Pancreas (tissue), 10 donors: ENCODE measurements around the gene VNN1. TPM values are rescaled to one million over a fixed set of nuclear protein-coding genes. Genes with fewer than 3 reads are reported as not detected.
A peak's percentile ranks its signal among the peaks of the same experiment; 100 is the strongest.
"Not testable (repeated sequence)": the region's sequence is repeated elsewhere in the genome, so short reads cannot be mapped to it uniquely, and the experiment has no call there.

ENCODE experiments used
- ATAC-seq, 4 donors: fragments of 200-7000 bp; cut with Tn5 transposase; one replicate each; pipeline versions ENCODE4 v1.8.0 to v1.9.1; 2020; ENCODE audit warnings: mild to moderate bottlenecking in 4 of 4, moderate library complexity in 4 of 4
- DNase-seq, 6 donors: peaks; one replicate each; pipeline ENCODE4 v3.0.0-alpha.2; 2020
- FAIRE-seq: peaks from 2 replicates; lab custom pipeline; 2012; peaks lifted over from hg19 to GRCh38; lab: Jason Lieb, UNC
- H3K27ac ChIP-seq, 4 donors: fragments of 200-600 bp; sonication (generic); 1 replicate in 3 of 4; 2 replicates in 1 of 4; pipeline versions ENCODE4 v1.5.0 to v1.8.0; 2020
- H3K27me3 ChIP-seq, 4 donors: fragments of 200-600 bp; one replicate each; pipeline ENCODE4 v1.8.0; 2021
- H3K36me3 ChIP-seq, 3 donors: fragments of 200-600 bp; sonication (generic) in 1 of 3; one replicate each; pipeline versions ENCODE4 v1.5.0 to v1.8.0; 2020 to 2021
- H3K4me1 ChIP-seq, 3 donors: fragments of 200-600 bp; one replicate each; pipeline ENCODE4 v1.8.0; 2021
- H3K4me3 ChIP-seq, 4 donors: fragments of 200-600 bp; sonication (generic) in 2 of 4; one replicate each; pipeline versions ENCODE4 v1.5.0 to v1.8.0; 2020 to 2021
- H3K9me3 ChIP-seq, 4 donors: fragments of 200-600 bp; one replicate each; pipeline ENCODE4 v1.8.0; 2021
- CTCF ChIP-seq, 4 donors: fragments of 200-600 bp; sonication (generic) in 3 of 4; IDR thresholded peaks; one replicate each; pipeline versions ENCODE4 v1.5.0 to v1.8.0; 2021; ENCODE audit warnings: antibody characterized with exemption in 4 of 4
- WGBS, 2 donors: extraction: QIAGEN DNeasy Blood & Tissue Kit; methylation state at CpG; one replicate each; pipeline ENCODE4 v1.1.7; 2013; 5-methylcytosine and 5-hydroxymethylcytosine counted together
- intact Hi-C, 3 donors: fragments of 100-400 bp; cut with DNase I; formaldehyde crosslinking; loops; one replicate each; pipeline versions ENCODE4 v1.11.1 to v1.14.2; 2022
- polyA plus RNA-seq, 2 donors: library from polyadenylated mRNA; stranded (reverse); fragments of 200-250 nt; gene quantifications; one replicate each; pipeline ENCODE4 v1.2.3, GENCODE V29; 2013
- total RNA-seq, 6 donors: library from RNA; stranded (reverse); fragmentation: NEBNext Ultra II Directional in 4 of 6; extraction: Animal tissue kit (Norgen Biotek cat#: 25700) in 4 of 6; gene quantifications; one replicate each; pipeline versions ENCODE4 v1.2.1 to v1.2.4, GENCODE V29; 2021 to 2023
- donor health status: healthy with polysubstance abuse.
- donor health status: DM: no; HTN: no; CAD: no; lungs with moderate emphysema.
- donor health status: DM: no; HTN: no; CAD: no.
- donor health status: control.
- donor health status: control.
- donor health status: Bipolar disorder and iron deficiency.
- donor health status: DM: yes; HTN: yes; CAD: no.
- donor health status: DM: no; HTN: no; CAD: no.
- donor health status: DM: no; HTN: no; CAD: no.
- donor health status: DM: yes; HTN: yes; CAD: no.

VNN1 gene
- total and polyA plus RNA-seq, 8 donors: 0.13 to 4.7 (median 1.0) TPM

- intact Hi-C loops: no loop called here
- 64 to 68% methylated on average over 6 of the region's 6 CpGs for WGBS, 2 donors
- no peak for DNase-seq
- peaks cover 0 to 5% (median 0%) of the 10 kb centered on the region in 3 donors for H3K4me1 ChIP-seq
- H3K27ac ChIP-seq: peak overlapping the region in 1 of 4 donors; percentile 44
- ATAC-seq: peak in 3 of 4 donors; percentile 34 to 55 (median 39)
- no peaks in the 10 kb centered on the region for H3K36me3 ChIP-seq
- H3K4me3 ChIP-seq: no peak overlapping the region
- no peak for FAIRE-seq
- no peaks in the 10 kb centered on the region for H3K9me3 ChIP-seq
- no peaks in the 10 kb centered on the region for H3K27me3 ChIP-seq
- TF ChIP-seq CTCF (IDR thresholded peaks at IDR 0.05): no peak
These were observed 30.3 kb downstream of the VNN1 start for GRCh38 chr6:132683543-132683942.

- not testable (repeated sequence) for DNase-seq, H3K4me3 ChIP-seq, H3K4me1 ChIP-seq, H3K27ac ChIP-seq, H3K36me3 ChIP-seq, H3K27me3 ChIP-seq, FAIRE-seq, H3K9me3 ChIP-seq, ATAC-seq
- intact Hi-C loops: loop anchor here in 2 of 3 donors (10.0 kb wide), 1 partner anchor 86 kb away; no protein-coding TSS in a partner anchor
These were observed 34.8 kb downstream of the VNN1 start for GRCh38 chr6:132679094-132679493.

- no peaks in the 10 kb centered on the region for H3K9me3 ChIP-seq
- intact Hi-C loops: loop anchor here in 2 of 3 donors (10.0 kb wide), 1 partner anchor 89 kb away; no protein-coding TSS in a partner anchor
- FAIRE-seq (no peak), ATAC-seq (no peak), DNase-seq (no peak)
- no peaks in the 10 kb centered on the region for H3K36me3 ChIP-seq
- TF ChIP-seq CTCF (IDR thresholded peaks at IDR 0.05): no peak
- peaks cover 0 to 9% (median 3%) of the 10 kb centered on the region in 3 donors for H3K4me1 ChIP-seq
- H3K4me3 ChIP-seq: no peak overlapping the region
- no peak overlapping the region for H3K27ac ChIP-seq
- H3K27me3 ChIP-seq: no peaks in the 10 kb centered on the region
These were observed 38.1 kb downstream of the VNN1 start for GRCh38 chr6:132675749-132676148.

GRCh38 chr6:132675002-132675401, 38.9 kb downstream of the VNN1 start:
- Histone ChIP-seq H3K36me3 (no peaks in the 10 kb centered on the region), H3K4me1 (peaks cover 0 to 14% (median 8%) of the 10 kb centered on the region in 3 donors), H3K27me3 (no peaks in the 10 kb centered on the region), H3K4me3 (no peak overlapping the region), H3K9me3 (no peaks in the 10 kb centered on the region), H3K27ac (no peak overlapping the region)
- intact Hi-C loops: loop anchor here in 2 of 3 donors (10.0 kb wide), 1 partner anchor 90 kb away; no protein-coding TSS in a partner anchor
- ATAC-seq: no peak
- FAIRE-seq: no peak
- WGBS, 2 donors: 64 to 78% methylated on average over 3 of the region's 3 CpGs
- TF ChIP-seq CTCF (IDR thresholded peaks at IDR 0.05): no peak
- DNase-seq: no peak

GRCh38 chr6:132673376-132674094, 40.3 kb downstream of the VNN1 start:
- DNase-seq (no peak), FAIRE-seq (no peak), ATAC-seq (no peak)
- no peak overlapping the region for H3K27ac ChIP-seq
- H3K4me1 ChIP-seq: peaks cover 0 to 17% (median 12%) of the 10 kb centered on the region in 3 donors
- TF ChIP-seq CTCF (IDR thresholded peaks at IDR 0.05): no peak
- intact Hi-C loops: loop anchor here in 2 of 3 donors (10.0 kb wide), 1 partner anchor 91 kb away; no protein-coding TSS in a partner anchor
- no peaks in the 10 kb centered on the region for H3K9me3 ChIP-seq
- no peak overlapping the region for H3K4me3 ChIP-seq
- H3K36me3 ChIP-seq: no peaks in the 10 kb centered on the region
- whole genome bisulfite sequencing, 2 donors: 74 to 83% methylated on average over 10 of the region's 10 CpGs
- H3K27me3 ChIP-seq: no peaks in the 10 kb centered on the region
